HG03520 (cell line): ENCODE data around the gene ZNF160.
"Not testable (repeated sequence)": the region's sequence is repeated elsewhere in the genome, so short reads cannot be mapped to it uniquely, and the experiment has no call there.

Source experiments
- ATAC-seq: cut with Tn5 transposase; IDR thresholded peaks from one replicate; pipeline ENCODE4 v1.9.1; 2021; ENCODE audit warnings: mild to moderate bottlenecking, moderate library complexity; ENCODE audit not compliant: unreplicated experiment

ZNF160 gene

DNA sequence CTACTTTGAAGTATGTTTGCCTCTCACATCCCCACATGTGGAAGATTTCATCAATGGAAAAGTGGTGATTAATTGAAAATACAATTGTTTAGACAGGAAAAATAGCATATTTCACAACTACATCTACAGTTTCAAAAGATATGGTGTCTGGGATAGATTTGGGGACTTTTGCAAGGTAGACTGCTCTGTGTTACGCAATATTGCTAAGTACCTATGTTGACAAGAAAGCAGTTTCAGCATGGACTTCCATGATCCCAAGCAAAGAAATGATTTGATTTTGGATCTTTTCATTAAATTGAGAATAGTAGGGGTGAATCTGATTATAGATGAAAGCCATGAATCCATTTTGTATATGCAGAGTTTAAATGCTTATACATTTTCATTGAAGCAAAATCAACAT is 10.5 kb downstream of the ZNF160 start:
- no peak for ATAC-seq

DNA sequence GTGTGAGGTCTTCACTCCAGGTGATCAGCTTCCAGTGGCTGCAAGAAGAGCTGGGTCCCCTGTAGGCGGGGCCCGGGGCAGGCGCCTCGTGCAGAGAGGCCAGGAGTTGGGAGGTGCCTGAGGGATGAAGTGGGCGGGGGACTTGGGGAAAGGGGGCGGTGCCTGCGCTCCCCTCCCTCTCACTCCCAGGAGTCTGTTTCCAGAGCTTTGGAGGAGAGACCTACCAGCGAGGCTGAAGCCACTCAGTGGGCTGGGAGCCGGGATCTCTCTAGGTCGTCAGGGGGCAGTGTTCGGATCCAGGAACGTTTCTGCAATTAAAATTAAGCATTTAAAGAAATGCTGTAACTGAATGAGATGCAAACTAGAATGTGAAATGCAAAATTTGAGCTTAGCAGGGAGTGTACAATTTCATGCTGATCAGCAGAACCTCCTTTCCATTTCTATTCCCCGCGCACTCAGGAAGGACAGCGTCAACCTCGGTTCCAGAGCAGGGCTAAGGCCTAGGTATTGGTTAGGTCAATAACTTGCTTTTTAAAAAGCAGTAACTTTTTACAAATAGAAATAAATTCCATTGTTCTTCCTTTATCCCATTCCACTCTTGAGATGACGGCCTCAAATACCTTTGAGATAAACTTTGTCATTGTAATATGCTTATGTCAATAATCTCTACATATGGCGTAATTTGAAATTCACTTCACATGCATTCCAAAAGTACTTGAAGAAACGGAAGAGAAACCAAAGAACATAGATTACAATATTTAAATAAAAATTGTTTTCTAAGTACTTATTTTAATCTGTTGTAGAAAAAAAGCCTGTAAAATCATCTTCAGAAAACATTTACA is 11.6 kb downstream of the ZNF160 start:
- ATAC-seq, result no peak

DNA sequence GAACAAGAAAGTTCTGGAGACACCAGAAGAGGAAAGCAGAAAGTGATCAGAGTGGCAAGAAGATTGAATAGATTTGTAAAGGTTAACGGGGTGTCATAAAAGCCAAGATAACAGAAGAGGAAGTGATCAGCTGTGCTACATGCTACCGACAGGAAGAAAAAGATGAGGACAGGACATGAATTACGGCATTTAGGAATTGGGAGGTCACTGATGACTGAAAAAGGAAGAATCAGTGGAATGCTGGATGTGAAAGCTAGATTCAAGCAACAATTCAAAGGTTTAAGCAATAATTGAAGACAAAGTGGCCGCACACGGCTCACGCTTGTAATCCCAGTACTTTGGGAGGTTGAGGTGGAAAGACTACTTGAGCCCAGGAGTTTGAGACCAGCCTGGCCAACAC is 15.1 kb downstream of the ZNF160 start:
- no peak for ATAC-seq

DNA sequence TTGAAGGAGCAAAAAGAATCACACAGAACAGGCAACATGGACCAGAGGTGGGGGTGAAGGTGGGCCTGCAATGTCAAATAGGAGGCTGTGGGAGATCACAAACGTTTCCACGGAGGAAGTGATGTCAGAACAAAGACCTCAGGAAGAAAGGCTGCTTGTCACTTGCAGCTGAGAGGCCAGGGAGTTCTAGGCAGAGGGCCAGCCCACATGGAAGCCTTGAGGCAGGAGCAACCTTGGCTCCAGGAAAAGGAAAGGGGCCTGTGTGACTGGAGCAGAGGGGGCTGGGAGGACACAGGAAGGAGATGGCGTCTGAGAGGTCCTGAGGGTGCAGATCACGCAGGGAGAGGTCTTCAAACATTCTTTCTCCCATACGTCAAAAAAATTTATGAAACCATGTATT is 16.3 kb downstream of the ZNF160 start:
- no peak for ATAC-seq

DNA sequence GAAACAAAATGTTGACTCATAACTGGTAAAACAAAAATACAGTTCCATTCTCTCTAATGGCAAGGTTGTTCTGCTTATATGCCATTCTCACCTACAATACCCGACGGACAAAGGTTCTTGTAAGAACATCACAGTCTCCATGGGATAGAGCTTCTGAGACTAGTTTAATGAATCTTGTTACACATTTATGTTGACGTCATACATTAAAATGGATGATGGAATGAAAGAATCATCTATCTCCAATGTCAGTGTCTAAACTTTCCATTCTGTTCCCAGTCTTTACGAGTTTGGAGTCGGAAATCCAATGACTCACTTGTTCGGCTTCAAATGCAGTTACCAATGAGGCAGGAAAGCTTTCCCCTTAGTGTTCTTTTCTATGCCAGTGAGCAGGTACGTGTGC is 17.7 kb downstream of the ZNF160 start:
- no peak for ATAC-seq

DNA sequence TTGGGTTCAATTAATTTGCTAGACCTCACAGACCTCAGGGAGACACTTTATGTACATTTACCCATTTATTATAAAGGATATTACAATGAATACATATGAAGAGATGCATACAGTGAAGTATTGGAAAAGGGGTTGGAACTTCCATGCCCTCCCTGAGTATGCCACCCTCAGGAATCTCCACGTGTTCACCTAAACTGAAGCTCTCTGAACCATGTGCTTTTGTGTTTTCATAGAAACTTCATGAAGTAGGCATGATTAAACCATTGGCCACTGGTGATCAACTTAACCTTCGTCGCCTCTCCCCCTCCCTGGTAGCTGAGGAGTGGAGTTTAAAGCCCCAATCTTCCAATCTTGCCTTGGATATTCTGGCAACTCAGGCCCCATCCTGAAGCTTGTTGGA is 20.3 kb downstream of the ZNF160 start:
- ATAC-seq, result no peak

DNA sequence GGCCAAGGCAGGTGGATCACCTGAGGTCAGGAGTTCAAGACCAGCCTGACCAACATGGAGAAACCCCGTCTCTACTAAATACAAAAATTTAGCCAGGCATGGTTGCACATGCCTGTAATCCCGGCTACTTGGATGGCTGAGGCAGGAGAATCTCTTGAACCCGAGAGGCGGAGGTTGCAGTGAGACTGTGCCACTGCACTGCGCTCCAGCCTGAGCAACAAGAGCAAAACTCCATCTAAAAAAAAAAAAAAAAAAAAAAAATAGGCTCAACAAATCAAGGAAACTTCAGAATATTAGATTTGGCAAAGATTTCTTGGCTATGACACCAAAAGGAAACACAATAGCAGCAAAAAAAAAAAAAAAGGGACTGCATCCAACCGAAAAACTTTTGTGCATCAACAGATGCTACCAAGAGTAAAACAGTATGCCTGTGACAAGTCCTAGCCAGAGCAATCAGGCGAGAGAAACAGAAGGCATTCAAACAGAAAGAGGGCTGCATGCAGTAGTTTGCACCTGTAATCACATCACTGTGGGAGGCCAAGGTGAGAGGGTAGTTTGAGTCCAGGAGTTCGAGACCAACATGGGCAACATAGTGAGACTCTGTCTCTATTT is 23.8 kb downstream of the ZNF160 start:
- no peak for ATAC-seq

DNA sequence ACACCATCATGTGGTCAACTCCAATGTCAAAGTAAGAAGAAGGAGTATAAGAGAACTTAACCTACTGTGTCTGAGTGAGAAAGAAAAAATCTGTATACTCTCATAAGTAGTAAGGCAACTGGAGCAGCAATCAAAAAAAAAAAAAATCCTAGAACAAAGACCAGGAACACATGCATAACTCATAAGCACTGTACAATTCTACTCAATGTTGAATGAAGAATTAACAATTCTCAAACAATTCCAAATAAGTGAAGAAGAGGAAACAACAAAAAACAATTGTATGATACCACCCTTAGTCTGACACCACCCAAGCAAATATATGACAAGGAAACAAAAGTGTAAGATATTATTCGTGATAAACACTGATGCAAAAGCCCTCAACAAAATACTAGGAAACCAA is 24.6 kb downstream of the ZNF160 start:
- no peak for ATAC-seq

DNA sequence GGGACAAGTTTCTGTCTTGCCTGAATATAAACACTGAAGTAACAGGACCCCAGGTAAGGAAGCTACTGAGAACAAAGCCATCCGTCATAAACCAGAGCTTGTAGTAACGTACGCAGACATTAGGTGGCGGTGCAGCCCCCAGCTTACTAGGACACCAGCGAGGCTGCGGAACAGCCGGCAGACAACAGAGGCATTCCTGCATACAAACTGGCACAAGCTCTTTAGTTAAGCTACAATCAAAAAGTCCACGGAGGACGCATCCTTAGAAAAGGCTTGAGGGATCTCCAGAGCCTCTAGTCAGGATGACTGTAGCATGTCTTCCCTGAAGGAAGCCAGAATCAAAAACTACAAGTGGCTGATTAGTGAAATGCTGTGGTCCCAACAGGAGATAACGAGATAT is 26.2 kb downstream of the ZNF160 start:
- ATAC-seq, result no peak

DNA sequence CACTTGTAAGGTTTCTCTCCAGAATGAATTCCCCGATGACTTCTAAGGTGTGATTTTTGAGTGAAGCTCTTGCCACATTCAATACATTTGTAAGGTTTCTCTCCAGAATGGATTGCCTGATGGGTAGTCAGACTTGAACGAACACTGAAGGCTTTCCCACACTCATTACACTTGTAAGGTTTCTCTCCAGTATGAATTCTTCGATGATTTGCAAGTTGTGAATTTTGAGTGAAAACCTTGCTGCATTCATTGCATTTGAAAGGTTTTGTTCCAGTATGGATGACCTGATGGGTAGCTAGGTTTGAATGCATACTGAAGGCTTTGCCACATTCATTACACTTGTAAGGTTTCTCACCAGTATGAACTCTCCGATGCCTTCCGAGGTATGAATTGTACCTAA is 34.4 kb downstream of the ZNF160 start:
- ATAC-seq, result no peak

DNA sequence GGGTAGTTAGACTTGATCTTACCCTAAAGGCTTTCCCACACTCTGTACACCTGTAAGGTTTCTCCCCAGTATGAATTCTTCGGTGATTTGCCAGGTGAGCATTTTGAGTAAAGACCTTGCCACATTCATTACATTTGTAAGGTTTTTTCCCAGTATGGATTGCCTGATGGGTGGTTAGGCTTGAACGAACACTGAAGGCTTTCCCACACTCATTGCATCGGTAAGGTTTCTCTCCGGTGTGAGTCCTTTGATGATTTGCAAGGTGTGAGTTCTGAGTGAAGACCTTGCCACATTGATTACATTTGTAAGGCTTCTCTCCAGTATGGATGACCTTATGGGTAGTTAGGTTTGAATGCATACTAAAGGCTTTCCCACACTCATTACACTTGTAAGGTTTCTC is 35.0 kb downstream of the ZNF160 start:
- ATAC-seq, result no peak

DNA sequence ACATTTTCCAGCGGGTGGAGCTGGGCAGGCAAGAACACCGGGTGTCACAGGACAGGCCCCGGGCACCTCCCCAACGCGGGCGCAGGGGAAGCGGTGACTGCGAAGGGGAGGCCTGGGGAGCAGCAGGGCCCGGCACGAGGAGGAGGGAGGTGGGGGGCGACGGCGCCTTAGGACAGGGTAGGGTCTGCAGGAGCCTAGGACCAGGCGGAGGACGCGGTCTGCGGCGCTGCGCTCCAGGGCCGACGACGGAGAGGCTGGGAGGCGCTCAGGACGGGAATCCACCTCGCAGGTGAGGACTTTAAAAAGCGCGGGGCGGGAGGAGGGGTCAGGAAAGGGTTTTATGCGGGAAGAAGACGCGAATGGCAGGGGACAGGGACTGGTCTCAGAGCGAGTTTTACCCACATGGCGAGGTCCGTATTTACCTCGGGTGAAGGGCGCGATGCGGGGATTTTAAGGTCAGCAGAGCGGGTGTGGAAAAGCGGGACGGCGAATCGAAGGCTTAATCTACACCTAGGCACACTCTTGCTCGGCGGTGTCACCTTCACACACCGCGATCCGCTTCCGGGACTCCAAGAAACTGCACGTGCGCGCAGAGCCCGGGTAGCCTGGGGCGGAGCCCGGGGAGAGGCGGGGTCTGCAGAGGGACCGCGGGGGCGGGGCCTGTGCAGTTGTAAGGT is 45.2 kb downstream of the ZNF160 start:
- ATAC-seq, result no peak

DNA sequence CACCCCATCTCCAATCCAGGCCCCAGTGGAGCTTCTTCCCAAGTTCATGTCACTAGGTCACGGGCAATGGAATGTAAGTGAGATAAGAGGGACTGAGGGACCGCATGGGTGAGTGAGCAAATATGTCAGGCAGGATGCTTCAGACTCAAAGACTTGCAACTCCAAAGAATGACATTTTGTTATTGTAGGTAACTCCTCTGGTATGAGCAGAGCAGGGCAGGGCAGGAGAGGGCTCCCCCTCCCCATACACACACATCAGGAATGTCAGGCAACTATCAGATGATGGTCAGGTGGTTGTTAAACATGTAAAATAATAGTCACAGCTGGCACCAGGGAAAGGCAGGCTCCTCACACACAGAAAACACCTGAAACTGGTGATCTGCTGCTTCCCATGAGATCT is 48.1 kb downstream of the ZNF160 start:
- ATAC-seq, result no peak

DNA sequence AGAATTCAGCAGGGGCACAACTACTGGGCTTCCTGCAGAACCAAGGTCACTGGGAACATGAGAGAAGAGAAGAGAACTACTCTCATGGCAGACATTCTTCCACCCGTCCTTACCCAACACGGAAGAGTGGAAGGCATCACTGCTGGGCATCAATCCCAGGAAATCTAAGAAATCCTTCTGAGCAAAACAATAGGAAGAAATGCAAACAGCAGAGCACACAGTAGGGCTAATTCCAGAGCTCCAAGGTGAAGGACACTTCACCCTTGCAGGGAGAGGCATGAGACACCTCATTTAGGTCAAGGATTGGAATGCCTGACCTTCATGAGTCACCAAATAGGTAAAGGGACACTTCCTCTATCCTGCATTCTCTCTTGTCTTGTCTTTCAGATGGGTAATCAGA is 55.8 kb downstream of the ZNF160 start:
- ATAC-seq, result no peak

DNA sequence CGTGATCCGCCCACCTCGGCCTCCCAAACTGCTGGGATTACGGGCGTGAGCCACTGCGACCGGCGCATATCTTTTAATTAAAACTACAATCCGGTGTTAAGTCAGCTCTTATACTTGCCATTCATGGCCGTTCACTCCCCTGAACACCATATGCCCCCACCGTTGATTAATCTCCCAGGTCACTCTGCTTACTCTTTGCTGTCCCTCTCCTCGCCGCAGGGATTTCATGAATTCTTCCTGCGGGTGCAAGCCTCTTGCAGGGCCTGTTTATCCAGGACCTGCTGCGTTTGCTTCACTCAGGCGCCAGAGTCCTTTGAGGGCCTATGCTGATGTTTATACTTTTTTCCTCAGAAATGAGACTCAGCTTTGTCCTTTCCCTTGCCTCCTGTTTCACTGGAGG is 57.7 kb downstream of the ZNF160 start:
- no peak for ATAC-seq

DNA sequence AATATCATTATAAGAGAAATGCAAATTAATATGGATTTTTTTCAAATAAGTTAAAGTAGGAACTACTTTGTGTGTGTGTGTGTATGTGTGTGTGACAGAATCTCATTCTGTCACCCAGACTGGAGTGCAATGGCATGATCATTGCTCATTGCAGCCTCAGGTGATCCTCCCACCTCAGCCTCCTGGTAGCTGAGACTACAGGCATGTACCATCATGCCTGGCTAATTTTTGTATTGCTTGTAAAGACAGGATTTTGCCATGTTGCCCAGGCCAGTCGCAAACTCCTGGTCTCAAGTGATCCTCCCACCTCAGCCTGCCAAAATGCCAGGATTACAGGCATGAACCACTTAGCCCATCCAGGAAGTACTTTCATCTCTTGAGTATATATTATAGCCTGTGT is 61.9 kb downstream of the ZNF160 start:
- no peak for ATAC-seq

DNA sequence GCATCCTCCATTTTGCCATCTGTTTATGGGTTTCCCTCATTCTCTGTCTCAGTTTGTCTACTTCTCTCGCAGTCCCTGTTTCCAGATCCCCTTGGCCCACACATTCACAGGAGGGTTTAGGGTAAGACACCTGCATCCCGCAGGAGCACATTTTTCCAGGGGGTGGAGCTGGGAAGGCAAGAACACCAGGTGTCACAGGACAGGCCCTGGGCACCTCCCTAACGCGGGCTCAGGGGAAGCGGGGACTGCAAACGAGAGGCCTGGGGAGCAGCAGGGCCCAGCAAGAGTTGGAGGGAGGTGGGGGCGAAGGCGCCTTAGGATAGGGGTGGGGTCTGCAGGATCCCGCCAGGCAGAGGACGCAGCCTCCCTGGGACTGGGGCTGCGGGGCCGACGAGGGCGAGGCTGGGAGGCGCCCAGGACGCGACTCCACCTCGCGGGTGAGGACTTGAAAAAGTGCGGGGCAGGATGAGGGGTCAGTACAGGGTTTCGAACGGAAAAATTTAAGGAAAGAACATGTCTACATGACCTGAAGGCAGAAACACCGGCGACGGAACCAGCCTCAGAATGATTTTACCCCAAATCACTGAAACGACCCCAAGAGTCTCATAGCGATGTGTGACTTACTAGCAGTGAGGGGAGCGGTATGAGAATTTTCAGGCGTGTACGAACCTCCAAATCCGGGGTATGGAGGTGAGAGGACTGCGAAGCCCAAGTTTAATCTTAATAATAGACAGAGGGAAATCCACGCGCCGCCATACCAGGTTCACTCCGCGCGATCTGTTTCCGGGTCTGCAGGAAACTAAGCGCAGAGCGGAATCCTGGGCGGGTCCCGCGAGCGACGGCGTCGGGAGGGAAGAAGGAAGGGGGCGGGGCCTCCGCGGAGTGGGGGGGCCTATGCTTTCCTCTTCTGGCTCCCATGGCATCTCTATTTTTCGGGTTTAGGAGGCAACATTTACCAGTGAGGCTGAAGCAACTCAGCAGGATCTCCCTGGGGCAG is 65.8 kb downstream of the ZNF160 start:
- ATAC-seq, result no peak

DNA sequence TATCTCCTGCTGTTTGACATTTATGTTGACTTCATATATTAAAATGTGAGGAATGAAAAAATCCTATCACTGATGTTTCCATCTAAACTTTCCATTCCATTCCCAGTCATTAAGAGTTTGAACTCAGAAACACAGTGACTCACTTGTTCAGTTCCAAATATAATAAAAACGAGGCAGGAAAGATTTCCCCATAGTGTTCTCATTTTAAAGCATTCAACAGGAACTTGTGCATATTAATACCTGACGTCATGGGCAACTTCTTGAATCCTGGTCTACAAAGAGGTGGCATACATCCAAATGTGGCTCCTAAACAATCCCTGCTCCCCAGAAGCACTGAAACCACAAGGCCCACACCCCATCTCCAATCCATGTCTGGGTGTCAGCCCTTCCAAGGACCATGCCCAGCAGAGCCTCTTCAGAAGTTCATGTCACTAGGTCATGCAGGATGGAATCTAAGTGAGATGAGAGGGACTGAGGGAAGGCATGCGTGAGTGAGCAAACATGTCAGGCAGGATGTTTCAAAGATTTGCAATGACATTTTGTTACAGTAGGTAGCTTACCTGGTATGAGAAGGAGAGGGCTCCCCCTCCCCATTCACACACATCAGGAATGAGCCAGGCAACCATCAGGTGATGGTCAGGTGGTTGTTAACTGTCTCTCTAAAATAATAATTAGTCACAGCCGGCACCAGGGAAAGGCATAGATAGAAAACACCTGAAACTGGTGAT is 68.1 kb downstream of the ZNF160 start:
- ATAC-seq, result no peak

DNA sequence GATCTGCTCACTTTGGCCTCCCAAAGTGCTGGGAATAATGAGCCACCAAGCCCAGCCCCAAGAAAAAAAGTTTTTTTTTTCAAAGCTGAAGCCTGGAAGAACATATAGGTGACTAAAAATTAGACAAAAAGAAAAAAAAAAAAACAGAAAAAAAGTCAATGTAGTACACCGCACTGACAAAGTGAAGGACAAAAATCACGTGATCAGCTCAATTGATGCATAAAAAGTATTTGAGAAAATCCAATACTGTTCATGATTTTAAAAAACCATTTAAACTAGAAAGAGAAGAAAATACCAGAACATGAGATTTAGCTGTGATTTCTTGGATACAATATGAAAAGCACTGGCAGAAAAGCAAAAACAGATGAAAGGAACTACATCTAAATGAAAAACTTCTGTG is 69.2 kb downstream of the ZNF160 start:
- no peak for ATAC-seq

DNA sequence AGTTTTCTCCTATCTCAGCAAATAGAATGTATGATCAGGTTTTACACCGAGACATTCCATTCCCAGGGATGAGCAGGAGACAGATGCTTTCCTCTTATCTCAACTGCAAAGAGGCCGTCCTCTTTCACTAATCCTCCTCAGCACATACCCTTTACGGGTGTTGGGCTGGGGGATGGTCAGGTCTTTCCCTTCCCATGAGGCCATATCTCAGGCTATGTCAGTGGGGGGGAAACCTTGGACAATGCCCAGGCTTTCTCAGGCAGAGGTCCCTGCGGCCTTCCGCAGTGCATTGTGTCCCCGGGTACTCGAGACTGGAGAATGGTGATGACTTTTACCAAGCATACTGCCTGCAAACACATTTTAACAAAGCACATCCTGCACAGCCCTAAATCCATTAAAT is 74.9 kb downstream of the ZNF160 start:
- ATAC-seq, result not testable (repeated sequence)
